ENCODE data around the gene CNTNAP1.

DNA sequence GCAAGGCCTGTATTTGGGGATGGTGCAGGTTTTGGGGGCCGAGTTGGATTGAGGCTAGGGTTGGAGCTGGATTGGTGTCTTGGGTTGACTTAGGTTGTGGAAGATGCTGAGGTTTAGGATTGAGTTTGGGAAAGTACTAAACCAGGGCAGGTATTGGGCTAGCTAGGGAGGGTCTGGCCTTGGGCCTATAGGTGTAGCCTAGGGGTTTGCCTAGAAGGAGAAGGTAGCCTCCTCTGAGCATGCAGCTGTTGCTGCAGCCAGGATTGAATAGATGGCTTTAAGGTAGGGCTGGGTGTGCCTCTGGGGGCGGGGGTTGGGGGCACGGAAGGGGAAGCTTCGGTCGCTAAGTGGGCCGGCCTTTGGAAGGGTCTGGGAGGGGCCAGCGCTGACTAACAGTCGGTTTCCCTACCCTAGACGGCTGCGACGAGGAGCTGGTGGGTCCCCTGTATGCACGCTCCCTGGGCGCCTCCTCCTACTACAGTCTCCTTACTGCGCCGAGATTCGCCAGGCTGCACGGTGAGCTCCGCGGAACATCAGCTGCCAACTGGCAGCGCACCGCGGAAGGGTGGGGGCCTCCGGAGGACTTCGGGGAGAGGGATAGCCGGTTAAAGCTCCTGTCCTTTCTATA, 1.2 kb downstream of the CNTNAP1 start:
- no peak for TF ChIP-seq EZH2 (IDR thresholded peaks at IDR 0.05; ENCODE audit: borderline replicate concordance, low read length)
- TF ChIP-seq, protein P1, sequence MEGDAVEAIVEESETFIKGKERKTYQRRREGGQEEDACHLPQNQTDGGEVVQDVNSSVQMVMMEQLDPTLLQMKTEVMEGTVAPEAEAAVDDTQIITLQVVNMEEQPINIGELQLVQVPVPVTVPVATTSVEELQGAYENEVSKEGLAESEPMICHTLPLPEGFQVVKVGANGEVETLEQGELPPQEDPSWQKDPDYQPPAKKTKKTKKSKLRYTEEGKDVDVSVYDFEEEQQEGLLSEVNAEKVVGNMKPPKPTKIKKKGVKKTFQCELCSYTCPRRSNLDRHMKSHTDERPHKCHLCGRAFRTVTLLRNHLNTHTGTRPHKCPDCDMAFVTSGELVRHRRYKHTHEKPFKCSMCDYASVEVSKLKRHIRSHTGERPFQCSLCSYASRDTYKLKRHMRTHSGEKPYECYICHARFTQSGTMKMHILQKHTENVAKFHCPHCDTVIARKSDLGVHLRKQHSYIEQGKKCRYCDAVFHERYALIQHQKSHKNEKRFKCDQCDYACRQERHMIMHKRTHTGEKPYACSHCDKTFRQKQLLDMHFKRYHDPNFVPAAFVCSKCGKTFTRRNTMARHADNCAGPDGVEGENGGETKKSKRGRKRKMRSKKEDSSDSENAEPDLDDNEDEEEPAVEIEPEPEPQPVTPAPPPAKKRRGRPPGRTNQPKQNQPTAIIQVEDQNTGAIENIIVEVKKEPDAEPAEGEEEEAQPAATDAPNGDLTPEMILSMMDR (IDR thresholded peaks at IDR 0.05; ENCODE audit: low read length), result no peak
